Measurements from ENCODE around the gene NOL12. TPM values are rescaled to one million over a fixed set of nuclear protein-coding genes. Genes with fewer than 3 reads are reported as not detected.
"Not testable (repeated sequence)": the region's sequence is repeated elsewhere in the genome, so short reads cannot be mapped to it uniquely, and the experiment has no call there.

The NOL12 gene
- total RNA-seq, 1 donor from 2014 or later = 12.1 TPM

DNA sequence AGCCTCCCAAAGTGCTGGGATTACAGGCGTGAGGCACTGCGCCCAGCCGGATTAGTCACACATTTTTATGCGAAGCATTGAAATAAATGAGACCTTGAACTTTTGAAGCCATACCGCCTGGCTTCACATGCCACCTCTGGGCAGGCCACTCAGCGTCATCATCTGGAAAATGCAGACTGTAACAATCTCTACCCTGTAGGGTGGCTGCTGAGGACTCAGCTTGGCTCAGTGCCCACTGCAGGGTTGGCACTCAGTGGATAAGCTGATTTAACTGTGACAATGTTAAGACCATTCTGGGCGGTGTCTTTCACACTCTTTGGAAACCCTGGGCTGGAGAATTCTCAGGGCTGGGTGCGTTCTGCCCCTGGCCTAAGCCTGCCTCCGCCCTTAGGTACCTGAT is 38.2 kb upstream of the NOL12 start:
- Mint-ChIP-seq H3K36me3 (ENCODE audit: low read depth) (no peaks in the 10 kb centered on the region), H3K27ac (ENCODE audit: unreplicated experiment) (no peak overlapping the region), H3K9me3 (ENCODE audit: low read depth) (no peaks in the 10 kb centered on the region), H3K4me1 (ENCODE audit: low read depth) (peaks cover 3% of the 10 kb centered on the region), H3K27me3 (ENCODE audit: low read depth) (no peaks in the 10 kb centered on the region), H3K4me3 (ENCODE audit: unreplicated experiment) (no peak overlapping the region)
- TF ChIP-seq, protein P1, sequence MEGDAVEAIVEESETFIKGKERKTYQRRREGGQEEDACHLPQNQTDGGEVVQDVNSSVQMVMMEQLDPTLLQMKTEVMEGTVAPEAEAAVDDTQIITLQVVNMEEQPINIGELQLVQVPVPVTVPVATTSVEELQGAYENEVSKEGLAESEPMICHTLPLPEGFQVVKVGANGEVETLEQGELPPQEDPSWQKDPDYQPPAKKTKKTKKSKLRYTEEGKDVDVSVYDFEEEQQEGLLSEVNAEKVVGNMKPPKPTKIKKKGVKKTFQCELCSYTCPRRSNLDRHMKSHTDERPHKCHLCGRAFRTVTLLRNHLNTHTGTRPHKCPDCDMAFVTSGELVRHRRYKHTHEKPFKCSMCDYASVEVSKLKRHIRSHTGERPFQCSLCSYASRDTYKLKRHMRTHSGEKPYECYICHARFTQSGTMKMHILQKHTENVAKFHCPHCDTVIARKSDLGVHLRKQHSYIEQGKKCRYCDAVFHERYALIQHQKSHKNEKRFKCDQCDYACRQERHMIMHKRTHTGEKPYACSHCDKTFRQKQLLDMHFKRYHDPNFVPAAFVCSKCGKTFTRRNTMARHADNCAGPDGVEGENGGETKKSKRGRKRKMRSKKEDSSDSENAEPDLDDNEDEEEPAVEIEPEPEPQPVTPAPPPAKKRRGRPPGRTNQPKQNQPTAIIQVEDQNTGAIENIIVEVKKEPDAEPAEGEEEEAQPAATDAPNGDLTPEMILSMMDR (IDR thresholded peaks at IDR 0.05) = no peak
- DNase-seq (ENCODE audit: low spot score) = no peak

DNA sequence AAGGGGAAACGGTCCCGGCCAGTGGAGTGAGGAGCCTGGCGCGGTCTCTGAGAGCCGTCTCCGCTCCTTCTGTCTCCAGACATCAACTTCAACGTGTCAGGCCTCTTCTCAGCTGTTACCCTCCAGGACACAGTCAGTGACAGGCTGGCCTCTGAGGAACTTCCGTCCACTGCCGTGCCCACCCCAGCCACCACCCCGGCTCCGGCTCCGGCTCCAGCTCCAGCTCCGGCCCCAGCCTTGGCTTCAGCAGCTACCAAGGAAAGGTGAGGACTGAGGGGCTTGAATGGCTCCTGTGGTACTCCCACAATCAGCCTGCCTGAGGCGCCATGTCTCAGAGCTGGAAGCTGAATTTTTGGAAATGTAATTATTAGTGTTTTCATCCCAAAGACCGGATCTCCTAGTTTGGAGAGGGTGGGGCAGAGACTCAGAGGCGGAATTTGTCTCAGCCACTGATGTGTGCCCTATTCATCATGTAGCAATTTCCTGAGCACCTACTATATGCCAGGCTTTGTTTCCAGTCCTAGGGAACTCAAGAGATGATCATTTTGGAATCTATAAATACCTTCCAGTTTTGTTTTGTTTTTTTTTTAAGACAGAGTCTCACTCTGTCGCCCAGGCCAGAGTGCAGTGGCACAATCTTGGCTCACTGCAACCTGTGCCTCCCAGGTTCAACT is 35.5 kb upstream of the NOL12 start:
- no peaks in the 10 kb centered on the region for H3K36me3 Mint-ChIP-seq (ENCODE audit: low read depth)

DNA sequence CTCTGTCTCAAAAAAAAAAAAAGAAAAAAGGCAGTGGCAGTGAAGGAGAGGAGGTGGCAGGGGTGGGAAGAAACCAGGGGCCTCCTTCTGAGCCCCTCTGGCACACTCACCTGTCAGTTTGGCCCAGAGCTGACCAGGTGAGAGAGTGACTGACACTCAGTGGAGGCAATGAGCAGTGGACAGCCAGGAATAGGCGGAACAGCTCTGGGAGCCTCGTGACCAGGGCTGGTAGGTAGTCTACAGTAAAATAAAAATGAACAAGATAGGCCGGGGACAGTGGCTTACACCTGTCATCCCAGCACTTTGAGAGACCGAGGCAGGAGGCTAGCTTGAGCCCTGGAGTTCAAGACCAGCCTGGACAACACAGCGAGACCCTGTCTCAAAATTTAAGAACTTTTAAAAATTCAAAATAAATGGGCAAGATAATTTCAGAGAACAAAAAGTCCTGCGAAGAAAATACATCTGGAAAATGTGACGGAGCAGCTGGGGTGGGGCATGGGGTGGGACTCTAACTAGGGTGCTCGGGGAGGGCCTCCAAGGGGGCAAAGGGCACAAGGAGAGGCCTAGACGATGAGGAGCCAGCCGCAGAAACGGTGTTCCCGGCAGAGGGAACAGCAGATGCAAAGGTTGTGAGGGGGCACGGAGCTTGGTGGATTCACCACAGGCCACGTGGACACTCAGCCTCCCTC is 31.4 kb upstream of the NOL12 start:
- no peaks in the 10 kb centered on the region for H3K27me3 Mint-ChIP-seq (ENCODE audit: low read depth)
- H3K4me3 Mint-ChIP-seq (ENCODE audit: unreplicated experiment) = no peak overlapping the region
- no peaks in the 10 kb centered on the region for H3K36me3 Mint-ChIP-seq (ENCODE audit: low read depth)
- TF ChIP-seq, protein P1 (IDR thresholded peaks at IDR 0.05) = no peak
- DNase-seq (ENCODE audit: low spot score) = no peak
- H3K9me3 Mint-ChIP-seq (ENCODE audit: low read depth) = no peaks in the 10 kb centered on the region
- H3K4me1 Mint-ChIP-seq (ENCODE audit: low read depth) = peaks cover 14% of the 10 kb centered on the region
- no peak overlapping the region for H3K27ac Mint-ChIP-seq (ENCODE audit: unreplicated experiment)

More for the DNA sequence above, 35.5 kb upstream of the NOL12 start:
- Mint-ChIP-seq H3K4me1 (ENCODE audit: low read depth) (no peaks in the 10 kb centered on the region), H3K27ac (ENCODE audit: unreplicated experiment) (no peak overlapping the region), H3K9me3 (ENCODE audit: low read depth) (no peaks in the 10 kb centered on the region), H3K4me3 (ENCODE audit: unreplicated experiment) (no peak overlapping the region), H3K27me3 (ENCODE audit: low read depth) (no peaks in the 10 kb centered on the region)
- TF ChIP-seq, protein P1 (IDR thresholded peaks at IDR 0.05) = no peak
- DNase-seq (ENCODE audit: low spot score) = no peak

DNA sequence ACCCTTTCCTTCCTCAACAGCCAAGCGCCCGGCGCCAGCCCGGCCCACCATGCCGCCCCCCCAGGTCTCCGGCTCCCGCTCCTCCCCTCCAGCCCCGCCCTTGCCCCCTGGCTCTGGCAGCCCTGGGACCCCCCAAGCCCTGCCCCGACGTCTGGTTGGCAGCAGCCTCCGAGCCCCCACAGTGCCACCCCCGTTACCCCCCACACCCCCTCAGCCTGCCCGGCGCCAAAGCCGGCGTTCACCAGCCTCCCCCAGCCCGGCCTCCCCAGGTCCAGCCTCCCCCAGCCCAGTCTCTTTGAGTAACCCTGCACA is 30.9 kb upstream of the NOL12 start:
- TF ChIP-seq, protein P1 (IDR thresholded peaks at IDR 0.05) = no peak
- Mint-ChIP-seq H3K27me3 (ENCODE audit: low read depth) (no peaks in the 10 kb centered on the region), H3K36me3 (ENCODE audit: low read depth) (no peaks in the 10 kb centered on the region), H3K27ac (ENCODE audit: unreplicated experiment) (no peak overlapping the region), H3K9me3 (ENCODE audit: low read depth) (no peaks in the 10 kb centered on the region), H3K4me1 (ENCODE audit: low read depth) (peaks cover 19% of the 10 kb centered on the region), H3K4me3 (ENCODE audit: unreplicated experiment) (no peak overlapping the region)
- no peak for DNase-seq (ENCODE audit: low spot score)

DNA sequence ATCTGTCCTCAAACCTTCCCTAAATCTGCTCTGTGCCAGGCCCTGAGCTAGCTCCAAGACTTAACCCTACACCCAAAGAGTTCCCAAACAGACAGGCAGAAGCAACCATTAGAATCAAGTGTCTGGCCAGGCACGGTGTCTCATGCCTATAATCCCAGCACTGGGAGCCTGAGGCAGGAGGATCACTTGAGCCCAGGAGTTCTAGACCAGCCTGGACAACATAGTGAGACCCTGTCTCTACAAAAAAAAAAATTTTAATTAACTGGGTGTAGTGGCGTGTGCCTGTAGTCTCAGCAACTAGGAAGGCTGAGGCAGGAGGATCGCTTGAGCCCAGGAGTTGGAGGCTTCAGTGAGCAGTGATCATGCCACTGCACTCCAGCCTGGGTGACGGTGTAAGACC is 29.6 kb upstream of the NOL12 start:
- not testable (repeated sequence) for H3K27me3 Mint-ChIP-seq (ENCODE audit: low read depth); H3K9me3 Mint-ChIP-seq (ENCODE audit: low read depth); DNase-seq (ENCODE audit: low spot score); H3K27ac Mint-ChIP-seq (ENCODE audit: unreplicated experiment); H3K36me3 Mint-ChIP-seq (ENCODE audit: low read depth); H3K4me3 Mint-ChIP-seq (ENCODE audit: unreplicated experiment)
- H3K4me1 Mint-ChIP-seq (ENCODE audit: low read depth) = peaks cover 33% of the 10 kb centered on the region
